CD4-positive, alpha-beta T cell (primary cell): ENCODE measurements around the gene CLSTN1. TPM values are rescaled to one million over a fixed set of nuclear protein-coding genes. Genes with fewer than 3 reads are reported as not detected.

Experiments
- ATAC-seq: fragments of 200-7000 bp; cut with Tn5 transposase; one replicate; pipeline ENCODE4 v1.10.0; 2022; ENCODE audit warnings: mild to moderate bottlenecking; ENCODE audit not compliant: poor library complexity
- CTCF ChIA-PET: fragments of 350-600 bp; sonication (Branson Sonifier 250); formaldehyde crosslinking; loops from one replicate; lab custom pipeline; 2021; ENCODE audit warnings: antibody characterized with exemption, inconsistent platforms; lab: Charles Lee
- POLR2A ChIA-PET: fragments of 350-600 bp; sonication (Branson Sonifier 250); formaldehyde crosslinking; loops from one replicate; lab custom pipeline; 2021; ENCODE audit warnings: antibody characterized with exemption, inconsistent platforms; lab: Charles Lee
- DNase-seq, 14 experiments: peaks; one replicate each; pipeline ENCODE4 v3.0.0-alpha.2; 2013 to 2020; ENCODE audit warnings: mixed read lengths in 2 of 14
- H3K27ac ChIP-seq, 2 donors: one replicate each; pipeline versions ENCODE4 v1.5.1 to v1.7.0; 2013; ENCODE audit warnings: low read length in 2 of 2, low read depth in 1 of 2, mild to moderate bottlenecking in 1 of 2
- H3K27me3 ChIP-seq, 2 experiments: 1 replicate in 1 of 2; 2 replicates in 1 of 2; pipeline versions ENCODE4 v1.6.1 to v1.7.0; 2013; ENCODE audit warnings: low read length in 2 of 2, control low read depth in 1 of 2, mild to moderate bottlenecking in 1 of 2, moderate library complexity in 1 of 2; ENCODE audit not compliant: insufficient read depth in 2 of 2, control insufficient read depth in 1 of 2
- H3K36me3 ChIP-seq: one replicate; pipeline ENCODE4 v1.6.1; 2013; ENCODE audit warnings: low read length, control low read depth; ENCODE audit not compliant: insufficient read depth
- H3K4me1 ChIP-seq: one replicate; pipeline ENCODE4 v1.6.1; 2013; ENCODE audit warnings: low read length, control low read depth; ENCODE audit not compliant: insufficient read depth
- H3K4me3 ChIP-seq: one replicate; pipeline ENCODE4 v1.5.1; 2013; ENCODE audit warnings: mild to moderate bottlenecking, low read length, moderate library complexity
- H3K9me3 ChIP-seq, 2 experiments: 1 replicate in 1 of 2; 2 replicates in 1 of 2; pipeline versions ENCODE4 v1.6.1 to v1.7.0; 2013; ENCODE audit warnings: low read length in 2 of 2, mild to moderate bottlenecking in 2 of 2, control low read depth in 1 of 2, moderate library complexity in 1 of 2; ENCODE audit not compliant: control insufficient read depth in 1 of 2, insufficient read depth in 1 of 2
- H3K27ac Mint-ChIP-seq: one replicate; pipeline ENCODE4 v1.8.0; 2020; ENCODE audit warnings: mixed read lengths
- H3K27me3 Mint-ChIP-seq: one replicate; pipeline ENCODE4 v1.8.0; 2021; ENCODE audit warnings: mixed read lengths
- H3K36me3 Mint-ChIP-seq: one replicate; pipeline ENCODE4 v1.8.0; 2021; ENCODE audit warnings: low read depth, mixed read lengths
- H3K4me1 Mint-ChIP-seq: one replicate; pipeline ENCODE4 v1.8.0; 2021; ENCODE audit warnings: low read depth, mixed read lengths
- H3K4me3 Mint-ChIP-seq: one replicate; pipeline ENCODE4 v1.8.0; 2020; ENCODE audit warnings: mild to moderate bottlenecking, mixed read lengths
- H3K9me3 Mint-ChIP-seq: one replicate; pipeline ENCODE4 v1.8.0; 2020; ENCODE audit warnings: mixed read lengths
- intact Hi-C, 2 experiments: fragments of 100-400 bp; cut with DNase I in 1 of 2; cut with micrococcal nuclease in 1 of 2; formaldehyde crosslinking; loops; one replicate each; pipeline versions ENCODE4 v1.15.1 to v1.9.0; 2023 to 2025; cut with DNase I, micrococcal nuclease
- total RNA-seq, 174 experiments: library from RNA in 2 of 174; stranded (reverse) in 2 of 174; gene quantifications; one replicate each; pipeline ENCODE4 v1.2.3 and lab custom pipeline; 2021 to 2026
- TF ChIP-seq, protein P1 (sequence below): fragments of 200-600 bp; IDR thresholded peaks from one replicate; pipeline ENCODE4 v1.8.0; 2022; ENCODE audit warnings: antibody characterized with exemption, mild to moderate bottlenecking

Gene CLSTN1
- total RNA-seq, 2 experiments from 2014 or later: 66.8 to 68.1 TPM

DNA sequence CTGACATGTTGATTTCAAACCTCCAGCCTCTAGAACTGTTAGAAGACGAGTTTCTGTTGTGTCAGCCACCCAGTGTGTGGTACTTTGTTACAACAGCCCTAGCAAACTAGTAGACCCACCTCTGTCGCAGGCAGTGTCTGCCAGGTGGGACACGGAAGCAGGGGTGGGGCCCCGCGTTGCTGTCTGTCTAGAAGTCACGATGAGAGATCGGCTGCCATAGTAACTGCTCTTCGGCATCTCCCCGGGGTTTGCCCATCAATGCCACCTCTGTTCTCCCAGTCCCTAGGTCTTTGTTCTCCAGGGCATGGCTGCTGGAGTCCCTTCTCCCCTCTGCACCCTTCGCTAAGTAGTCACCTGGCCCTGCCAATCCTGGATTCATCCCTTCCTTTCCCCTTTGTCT lies 15.2 kb upstream of the CLSTN1 start:
- ATAC-seq: no peak
- CTCF ChIA-PET: no interaction called here
- H3K27ac Mint-ChIP-seq: no peak overlapping the region

DNA sequence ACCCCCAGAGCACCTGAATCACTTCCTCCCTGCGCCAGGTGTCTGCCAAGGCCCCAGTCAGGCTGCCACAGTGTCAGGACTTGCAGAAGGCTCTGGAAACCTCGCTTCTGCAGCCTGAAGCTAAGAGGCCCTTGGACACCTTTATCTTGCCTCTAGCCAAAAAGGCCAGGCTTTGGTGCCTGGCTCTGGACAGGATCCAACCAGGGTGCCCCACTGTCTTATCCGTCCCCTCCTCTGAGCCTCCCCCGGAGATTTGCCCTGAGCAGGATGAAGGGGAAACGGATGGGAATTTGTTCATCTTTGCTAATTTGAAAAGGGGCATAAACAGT lies 12.8 kb upstream of the CLSTN1 start:
- no peak for ATAC-seq
- CTCF ChIA-PET: no interaction called here
- Mint-ChIP-seq H3K36me3 (no peaks in the 10 kb centered on the region), H3K9me3 (no peaks in the 10 kb centered on the region), H3K4me3 (no peak overlapping the region), H3K27me3 (no peaks in the 10 kb centered on the region), H3K4me1 (no peaks in the 10 kb centered on the region), H3K27ac (no peak overlapping the region)
- Histone ChIP-seq H3K4me1 (no peaks in the 10 kb centered on the region), H3K36me3 (no peaks in the 10 kb centered on the region), H3K4me3 (no peak overlapping the region), H3K27me3 (no peaks in the 10 kb centered on the region), H3K27ac (no peak overlapping the region), H3K9me3 (peaks cover 0 to 6% of the 10 kb centered on the region in 2 experiments)
- no peak for DNase-seq
- intact Hi-C loops: no loop called here
- POLR2A ChIA-PET: no interaction called here
- TF ChIP-seq, protein P1, sequence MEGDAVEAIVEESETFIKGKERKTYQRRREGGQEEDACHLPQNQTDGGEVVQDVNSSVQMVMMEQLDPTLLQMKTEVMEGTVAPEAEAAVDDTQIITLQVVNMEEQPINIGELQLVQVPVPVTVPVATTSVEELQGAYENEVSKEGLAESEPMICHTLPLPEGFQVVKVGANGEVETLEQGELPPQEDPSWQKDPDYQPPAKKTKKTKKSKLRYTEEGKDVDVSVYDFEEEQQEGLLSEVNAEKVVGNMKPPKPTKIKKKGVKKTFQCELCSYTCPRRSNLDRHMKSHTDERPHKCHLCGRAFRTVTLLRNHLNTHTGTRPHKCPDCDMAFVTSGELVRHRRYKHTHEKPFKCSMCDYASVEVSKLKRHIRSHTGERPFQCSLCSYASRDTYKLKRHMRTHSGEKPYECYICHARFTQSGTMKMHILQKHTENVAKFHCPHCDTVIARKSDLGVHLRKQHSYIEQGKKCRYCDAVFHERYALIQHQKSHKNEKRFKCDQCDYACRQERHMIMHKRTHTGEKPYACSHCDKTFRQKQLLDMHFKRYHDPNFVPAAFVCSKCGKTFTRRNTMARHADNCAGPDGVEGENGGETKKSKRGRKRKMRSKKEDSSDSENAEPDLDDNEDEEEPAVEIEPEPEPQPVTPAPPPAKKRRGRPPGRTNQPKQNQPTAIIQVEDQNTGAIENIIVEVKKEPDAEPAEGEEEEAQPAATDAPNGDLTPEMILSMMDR: no peak

More for the DNA sequence above, 15.2 kb upstream of the CLSTN1 start:
- no peaks in the 10 kb centered on the region for H3K27me3 ChIP-seq
- no peak overlapping the region for H3K27ac ChIP-seq
- no peaks in the 10 kb centered on the region for H3K4me1 ChIP-seq
- H3K4me1 Mint-ChIP-seq: no peaks in the 10 kb centered on the region
- H3K27me3 Mint-ChIP-seq: no peaks in the 10 kb centered on the region
- intact Hi-C loops: no loop called here
- no peak for DNase-seq
- H3K4me3 Mint-ChIP-seq: no peak overlapping the region
- H3K9me3 ChIP-seq: peaks cover 0 to 11% of the 10 kb centered on the region in 2 experiments
- no peaks in the 10 kb centered on the region for H3K36me3 ChIP-seq
- no peaks in the 10 kb centered on the region for H3K36me3 Mint-ChIP-seq
- no peak overlapping the region for H3K4me3 ChIP-seq
- POLR2A ChIA-PET: no interaction called here
- TF ChIP-seq, protein P1: no peak
- no peaks in the 10 kb centered on the region for H3K9me3 Mint-ChIP-seq

DNA sequence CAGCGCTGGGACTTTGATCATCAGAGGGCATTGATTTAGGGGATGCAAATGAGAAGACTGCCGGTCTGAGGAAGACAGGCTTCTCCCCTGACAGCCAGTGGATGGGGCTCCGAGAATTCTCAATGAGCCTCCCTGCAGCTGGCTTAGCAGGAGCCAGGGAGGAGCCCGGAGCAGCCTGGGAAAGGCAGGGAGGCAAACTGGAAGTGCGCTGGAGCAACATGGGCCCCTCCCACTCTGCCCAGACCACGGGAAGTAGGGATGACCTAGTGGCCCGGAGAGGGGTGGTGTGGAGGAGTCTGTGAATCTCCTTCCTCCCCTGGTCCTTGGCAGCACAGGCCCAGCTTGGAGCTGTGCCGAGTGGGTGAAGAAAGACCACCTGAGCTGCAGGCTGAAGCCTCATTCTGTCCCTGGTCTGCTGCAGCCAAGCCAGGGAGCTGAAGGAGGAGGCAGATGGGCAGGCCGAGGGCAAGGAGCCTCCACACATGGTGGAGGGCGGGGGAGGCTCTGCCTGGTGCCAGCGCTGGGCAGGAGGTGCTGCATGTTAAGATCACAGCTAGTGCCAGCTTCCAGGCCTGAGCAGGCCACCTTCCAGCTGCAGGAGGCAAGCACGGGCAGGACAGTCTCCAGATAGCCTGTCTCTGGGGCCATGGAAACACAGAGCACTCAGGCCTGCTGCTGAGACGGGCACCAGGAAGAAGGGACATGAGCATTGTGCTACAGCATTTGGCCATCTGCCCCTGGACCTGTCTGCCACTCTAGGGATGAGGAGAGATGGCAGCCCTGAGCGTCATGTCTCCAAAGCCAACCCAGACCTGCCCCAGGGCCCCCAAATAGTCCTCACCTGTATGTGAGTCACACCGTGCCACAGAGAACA lies 12.2 kb upstream of the CLSTN1 start:
- Histone ChIP-seq H3K4me1 (no peaks in the 10 kb centered on the region), H3K27me3 (no peaks in the 10 kb centered on the region), H3K4me3 (no peak overlapping the region), H3K27ac (no peak overlapping the region), H3K36me3 (no peaks in the 10 kb centered on the region), H3K9me3 (peaks cover 0 to under 1% of the 10 kb centered on the region in 2 experiments)
- no peaks in the 10 kb centered on the region for H3K4me1 Mint-ChIP-seq
- intact Hi-C loops: no loop called here
- ChIA-PET POLR2A (no interaction called here), CTCF (no interaction called here)
- no peaks in the 10 kb centered on the region for H3K9me3 Mint-ChIP-seq
- H3K36me3 Mint-ChIP-seq: no peaks in the 10 kb centered on the region
- TF ChIP-seq, protein P1: no peak
- DNase-seq (no peak), ATAC-seq (no peak)
- no peaks in the 10 kb centered on the region for H3K27me3 Mint-ChIP-seq
- H3K4me3 Mint-ChIP-seq: no peak overlapping the region
- H3K27ac Mint-ChIP-seq: no peak overlapping the region
